ENCODE data around the gene TUBGCP2.
"Not testable (repeated sequence)": the region's sequence is repeated elsewhere in the genome, so short reads cannot be mapped to it uniquely, and the experiment has no call there.

TUBGCP2 gene

GRCh38 chr10:133328358-133329343, 20.0 kb upstream of the TUBGCP2 start:
- Histone ChIP-seq H3K27me3 (ENCODE audit: insufficient read depth, low read length) (peaks cover 87% of the 10 kb centered on the region), H3K4me1 (ENCODE audit: insufficient read depth, low read length) (0 out of 2 replicates have a peak, but pooled peaks cover 6% of the 10 kb centered on the region), H3K4me3 (ENCODE audit: low read length) (no peak overlapping the region), H3K9ac (ENCODE audit: low read depth, low read length) (no peak overlapping the region), H3K9me3 (ENCODE audit: insufficient read depth, low read depth, low read length) (no peaks in the 10 kb centered on the region), H3K36me3 (ENCODE audit: insufficient read depth, low read depth, low read length) (no peaks in the 10 kb centered on the region), H3K27ac (ENCODE audit: low read length) (no peak overlapping the region)

GRCh38 chr10:133327651-133328357, 19.1 kb upstream of the TUBGCP2 start:
- Histone ChIP-seq H3K4me1 (ENCODE audit: insufficient read depth, low read length) (0 out of 2 replicates have a peak, but pooled peaks cover 6% of the 10 kb centered on the region), H3K27ac (ENCODE audit: low read length) (no peak overlapping the region), H3K4me3 (ENCODE audit: low read length) (no peak overlapping the region), H3K36me3 (ENCODE audit: insufficient read depth, low read depth, low read length) (no peaks in the 10 kb centered on the region), H3K9ac (ENCODE audit: low read depth, low read length) (no peak overlapping the region), H3K27me3 (ENCODE audit: insufficient read depth, low read length) (peaks cover 78% of the 10 kb centered on the region), H3K9me3 (ENCODE audit: insufficient read depth, low read depth, low read length) (no peaks in the 10 kb centered on the region)

GRCh38 chr10:133326745-133327650, 18.3 kb upstream of the TUBGCP2 start:
- Histone ChIP-seq H3K36me3 (ENCODE audit: insufficient read depth, low read depth, low read length) (no peaks in the 10 kb centered on the region), H3K9ac (ENCODE audit: low read depth, low read length) (no peak overlapping the region), H3K9me3 (ENCODE audit: insufficient read depth, low read depth, low read length) (no peaks in the 10 kb centered on the region), H3K27ac (ENCODE audit: low read length) (no peak overlapping the region), H3K27me3 (ENCODE audit: insufficient read depth, low read length) (peaks cover 70% of the 10 kb centered on the region), H3K4me3 (ENCODE audit: low read length) (no peak overlapping the region), H3K4me1 (ENCODE audit: insufficient read depth, low read length) (0 out of 2 replicates have a peak, but pooled peaks cover 6% of the 10 kb centered on the region)

GRCh38 chr10:133326223-133326551, 17.5 kb upstream of the TUBGCP2 start:
- no peaks in the 10 kb centered on the region for H3K36me3 ChIP-seq (ENCODE audit: insufficient read depth, low read depth, low read length)
- H3K4me3 ChIP-seq (ENCODE audit: low read length) = peak overlapping the region; percentile 58; the same call in 1 of the 2 replicates
- H3K9me3 ChIP-seq (ENCODE audit: insufficient read depth, low read depth, low read length) = no peaks in the 10 kb centered on the region
- H3K27ac ChIP-seq (ENCODE audit: low read length) = no peak overlapping the region
- no peak overlapping the region for H3K9ac ChIP-seq (ENCODE audit: low read depth, low read length)
- 0 out of 2 replicates have a peak, but pooled peaks cover 6% of the 10 kb centered on the region for H3K4me1 ChIP-seq (ENCODE audit: insufficient read depth, low read length)
- peaks cover 62% of the 10 kb centered on the region for H3K27me3 ChIP-seq (ENCODE audit: insufficient read depth, low read length)

GRCh38 chr10:133325440-133326222, 17.0 kb upstream of the TUBGCP2 start:
- no peak overlapping the region for H3K27ac ChIP-seq (ENCODE audit: low read length)
- H3K4me3 ChIP-seq (ENCODE audit: low read length) = peak overlapping the region; percentile 58; the same call in 1 of the 2 replicates
- no peaks in the 10 kb centered on the region for H3K36me3 ChIP-seq (ENCODE audit: insufficient read depth, low read depth, low read length)
- H3K9me3 ChIP-seq (ENCODE audit: insufficient read depth, low read depth, low read length) = no peaks in the 10 kb centered on the region
- no peak overlapping the region for H3K9ac ChIP-seq (ENCODE audit: low read depth, low read length)
- 0 out of 2 replicates have a peak, but pooled peaks cover 6% of the 10 kb centered on the region for H3K4me1 ChIP-seq (ENCODE audit: insufficient read depth, low read length)
- H3K27me3 ChIP-seq (ENCODE audit: insufficient read depth, low read length) = peaks cover 57% of the 10 kb centered on the region

- Histone ChIP-seq H3K27me3 (ENCODE audit: insufficient read depth, low read length) (peaks cover 52% of the 10 kb centered on the region), H3K4me3 (ENCODE audit: low read length) (peak overlapping the region; percentile 58; the same call in 1 of the 2 replicates), H3K27ac (ENCODE audit: low read length) (no peak overlapping the region), H3K9ac (ENCODE audit: low read depth, low read length) (no peak overlapping the region), H3K4me1 (ENCODE audit: insufficient read depth, low read length) (0 out of 2 replicates have a peak, but pooled peaks cover 6% of the 10 kb centered on the region), H3K36me3 (ENCODE audit: insufficient read depth, low read depth, low read length) (no peaks in the 10 kb centered on the region), H3K9me3 (ENCODE audit: insufficient read depth, low read depth, low read length) (no peaks in the 10 kb centered on the region)
These were observed 16.2 kb upstream of the TUBGCP2 start for GRCh38 chr10:133324857-133325260.

- H3K27me3 ChIP-seq (ENCODE audit: insufficient read depth, low read length) = peaks cover 50% of the 10 kb centered on the region
- no peaks in the 10 kb centered on the region for H3K36me3 ChIP-seq (ENCODE audit: insufficient read depth, low read depth, low read length)
- H3K4me1 ChIP-seq (ENCODE audit: insufficient read depth, low read length) = 0 out of 2 replicates have a peak, but pooled peaks cover 4% of the 10 kb centered on the region
- peak overlapping the region; percentile 51; the same call in 1 of the 2 replicates for H3K4me3 ChIP-seq (ENCODE audit: low read length)
- no peak overlapping the region for H3K27ac ChIP-seq (ENCODE audit: low read length)
- H3K9me3 ChIP-seq (ENCODE audit: insufficient read depth, low read depth, low read length) = no peaks in the 10 kb centered on the region
- no peak overlapping the region for H3K9ac ChIP-seq (ENCODE audit: low read depth, low read length)
These were observed 15.6 kb upstream of the TUBGCP2 start for GRCh38 chr10:133324198-133324792.

GRCh38 chr10:133322064-133322709, 13.5 kb upstream of the TUBGCP2 start:
- H3K36me3 ChIP-seq (ENCODE audit: insufficient read depth, low read depth, low read length); H3K27ac ChIP-seq (ENCODE audit: low read length); H3K4me3 ChIP-seq (ENCODE audit: low read length); H3K9ac ChIP-seq (ENCODE audit: low read depth, low read length); H3K4me1 ChIP-seq (ENCODE audit: insufficient read depth, low read length); H3K9me3 ChIP-seq (ENCODE audit: insufficient read depth, low read depth, low read length): not testable (repeated sequence)
- peaks cover 35% of the 10 kb centered on the region for H3K27me3 ChIP-seq (ENCODE audit: insufficient read depth, low read length)

- H3K4me3 ChIP-seq (ENCODE audit: low read length); H3K9me3 ChIP-seq (ENCODE audit: insufficient read depth, low read depth, low read length); H3K4me1 ChIP-seq (ENCODE audit: insufficient read depth, low read length); H3K27ac ChIP-seq (ENCODE audit: low read length); H3K9ac ChIP-seq (ENCODE audit: low read depth, low read length); H3K36me3 ChIP-seq (ENCODE audit: insufficient read depth, low read depth, low read length): not testable (repeated sequence)
- H3K27me3 ChIP-seq (ENCODE audit: insufficient read depth, low read length) = peaks cover 22% of the 10 kb centered on the region
These were observed 12.3 kb upstream of the TUBGCP2 start for GRCh38 chr10:133320852-133321422.
